GM23248 (cell line): ENCODE results near the gene SIDT2. TPM values are rescaled to one million over a fixed set of nuclear protein-coding genes. Genes with fewer than 3 reads are reported as not detected.

ENCODE experiments used
- DNase-seq: peaks from one replicate; pipeline ENCODE4 v3.0.0-alpha.2; 2015
- H2AFZ ChIP-seq: fragments of 200-600 bp; sonication (generic); 2 replicates; pipeline ENCODE4 v1.6.1; 2016; ENCODE audit warnings: antibody characterized with exemption
- H3F3A ChIP-seq: fragments of 200-600 bp; sonication (generic); 2 replicates; pipeline ENCODE4 v1.6.1; 2016; ENCODE audit warnings: mild to moderate bottlenecking, antibody characterized with exemption, mixed run types; ENCODE audit not compliant: insufficient read depth
- H3K27ac ChIP-seq: fragments of 200-600 bp; sonication (generic); 2 replicates; pipeline ENCODE4 v1.5.1; 2016; ENCODE audit warnings: mild to moderate bottlenecking
- H3K27me3 ChIP-seq: fragments of 200-600 bp; sonication (generic); replicated peaks from 2 replicates; pipeline ENCODE4 v1.6.1; 2016; ENCODE audit warnings: mild to moderate bottlenecking; ENCODE audit not compliant: insufficient read depth
- H3K36me3 ChIP-seq: fragments of 200-600 bp; sonication (generic); 2 replicates; pipeline ENCODE4 v1.6.1; 2016; ENCODE audit warnings: low read depth, mild to moderate bottlenecking
- H3K4me1 ChIP-seq: fragments of 200-600 bp; sonication (generic); 2 replicates; pipeline ENCODE4 v1.6.1; 2016; ENCODE audit warnings: mild to moderate bottlenecking; ENCODE audit not compliant: insufficient read depth
- H3K4me2 ChIP-seq: fragments of 200-600 bp; sonication (generic); one replicate; pipeline ENCODE4 v1.6.1; 2016; ENCODE audit warnings: mild to moderate bottlenecking; ENCODE audit not compliant: unreplicated experiment
- H3K4me3 ChIP-seq: fragments of 200-600 bp; sonication (generic); 2 replicates; pipeline ENCODE4 v1.5.1; 2016; ENCODE audit warnings: mild to moderate bottlenecking
- H3K79me2 ChIP-seq: fragments of 200-600 bp; sonication (generic); 2 replicates; pipeline ENCODE4 v1.6.1; 2016; ENCODE audit warnings: mild to moderate bottlenecking; ENCODE audit not compliant: insufficient read depth
- H3K9ac ChIP-seq: fragments of 200-600 bp; sonication (generic); 2 replicates; pipeline ENCODE4 v1.6.1; 2016; ENCODE audit warnings: mild to moderate bottlenecking
- H3K9me2 ChIP-seq: fragments of 200-600 bp; sonication (generic); 2 replicates; pipeline ENCODE4 v1.6.1; 2016; ENCODE audit warnings: mixed run types, mild to moderate bottlenecking, moderate library complexity; ENCODE audit not compliant: insufficient read depth
- H3K9me3 ChIP-seq: fragments of 200-600 bp; sonication (generic); one replicate; pipeline ENCODE4 v1.6.1; 2017; ENCODE audit warnings: low read depth
- H4K20me1 ChIP-seq: fragments of 200-600 bp; sonication (generic); 2 replicates; pipeline ENCODE4 v1.6.0; 2016; ENCODE audit not compliant: insufficient read depth
- EZH2 ChIP-seq: fragments of 200-600 bp; sonication (generic); IDR thresholded peaks from 2 replicates; pipeline ENCODE4 v1.6.1; 2018; ENCODE audit warnings: antibody characterized with exemption, mild to moderate bottlenecking; ENCODE audit not compliant: insufficient read depth, poor library complexity, severe bottlenecking
- EZH2phosphoT487 ChIP-seq: fragments of 200-600 bp; sonication (generic); IDR thresholded peaks from 2 replicates; pipeline ENCODE4 v1.6.1; 2018; ENCODE audit warnings: antibody characterized with exemption, moderate library complexity, mild to moderate bottlenecking, low read depth; ENCODE audit not compliant: insufficient read depth
- WGBS, 2 experiments: methylation state at CpG; one replicate each; pipeline ENCODE4 v1.1.6; 2015 to 2017; ENCODE audit warnings: low lambda C conversion rate in 2 of 2, low coverage in 1 of 2; ENCODE audit errors: missing lambda C conversion rate in 2 of 2; 5-methylcytosine and 5-hydroxymethylcytosine counted together
- in situ Hi-C: fragments of 300-500 bp; cut with MboI; formaldehyde crosslinking; loops from 2 replicates; pipeline ENCODE4 v1.15.0; 2020
- polyA plus RNA-seq: library from polyadenylated mRNA; unstranded; fragments of >200 nt; fragmentation: Nextera tagmentation; extraction: Ambion mirVana; gene quantifications from 2 replicates; pipeline ENCODE4 v1.2.1, GENCODE V29; 2016
- total RNA-seq: library from RNA; depleted of rRNA; stranded (reverse); fragments of >200 nt; shearing (Covaris generic); gene quantifications from 2 replicates; pipeline ENCODE4 v1.2.3, GENCODE V29; 2014

SIDT2 gene
- total and polyA plus RNA-seq, 2 experiments from 2014 or later, result 13.1 to 15.7 TPM

- Histone ChIP-seq H3K27me3 (no peaks in the 10 kb centered on the region), H3F3A (peaks cover 5% of the 10 kb centered on the region; the same call in 1 of the 2 replicates), H3K79me2 (no peaks in the 10 kb centered on the region), H2AFZ (no peak overlapping the region), H3K36me3 (peaks cover 48% of the 10 kb centered on the region; the same call in 1 of the 2 replicates), H3K9ac (no peak overlapping the region), H3K4me1 (0 out of 2 replicates have a peak, but pooled peaks cover 6% of the 10 kb centered on the region), H4K20me1 (no peaks in the 10 kb centered on the region), H3K9me2 (no peaks in the 10 kb centered on the region), H3K4me2 (no peak overlapping the region), H3K4me3 (no peak overlapping the region), H3K27ac (no peak overlapping the region), H3K9me3 (no peaks in the 10 kb centered on the region)
- WGBS, 2 experiments, result 97 to 98% methylated on average over 8 of the region's 8 CpGs
- DNase-seq, result no peak
- TF ChIP-seq EZH2phosphoT487 (no peak), EZH2 (no peak)
- in situ Hi-C loops, result no loop called here
These were observed 40.9 kb downstream of the SIDT2 start for GRCh38 chr11:117219455-117219854.

GRCh38 chr11:117219995-117220394, 41.5 kb downstream of the SIDT2 start:
- H3K4me2 ChIP-seq, result no peak overlapping the region
- no peaks in the 10 kb centered on the region for H3K79me2 ChIP-seq
- 98 to 99% methylated on average over 4 of the region's 4 CpGs for WGBS, 2 experiments
- in situ Hi-C loops, result no loop called here
- H4K20me1 ChIP-seq, result no peaks in the 10 kb centered on the region
- H2AFZ ChIP-seq, result no peak overlapping the region
- H3K4me1 ChIP-seq, result 0 out of 2 replicates have a peak, but pooled peaks cover 6% of the 10 kb centered on the region
- H3F3A ChIP-seq, result peaks cover 5% of the 10 kb centered on the region; the same call in 1 of the 2 replicates
- H3K36me3 ChIP-seq, result peaks cover 42% of the 10 kb centered on the region; the same call in 1 of the 2 replicates
- H3K9ac ChIP-seq, result no peak overlapping the region
- TF ChIP-seq EZH2phosphoT487, result no peak
- no peak for TF ChIP-seq EZH2
- H3K9me3 ChIP-seq, result no peaks in the 10 kb centered on the region
- no peaks in the 10 kb centered on the region for H3K9me2 ChIP-seq
- no peak for DNase-seq
- H3K27ac ChIP-seq, result no peak overlapping the region
- no peak overlapping the region for H3K4me3 ChIP-seq
- no peaks in the 10 kb centered on the region for H3K27me3 ChIP-seq

- H3K9ac ChIP-seq, result no peak overlapping the region
- H3K27me3 ChIP-seq, result no peaks in the 10 kb centered on the region
- no peak for TF ChIP-seq EZH2
- no peak for TF ChIP-seq EZH2phosphoT487
- no peak overlapping the region for H3K27ac ChIP-seq
- no peak for DNase-seq
- in situ Hi-C loops, result no loop called here
- no peak overlapping the region for H2AFZ ChIP-seq
- 0 out of 2 replicates have a peak, but pooled peaks cover 6% of the 10 kb centered on the region for H3K4me1 ChIP-seq
- H3K79me2 ChIP-seq, result no peaks in the 10 kb centered on the region
- H4K20me1 ChIP-seq, result no peaks in the 10 kb centered on the region
- H3K9me2 ChIP-seq, result no peaks in the 10 kb centered on the region
- H3K4me3 ChIP-seq, result no peak overlapping the region
- peaks cover 44% of the 10 kb centered on the region; the same call in 1 of the 2 replicates for H3K36me3 ChIP-seq
- no peaks in the 10 kb centered on the region for H3K9me3 ChIP-seq
- no peak overlapping the region for H3K4me2 ChIP-seq
- peaks cover 5% of the 10 kb centered on the region; the same call in 1 of the 2 replicates for H3F3A ChIP-seq
- 78 to 81% methylated on average over 9 of the region's 9 CpGs for WGBS, 2 experiments
These were observed 42.0 kb downstream of the SIDT2 start for GRCh38 chr11:117220568-117220967.

- 83 to 90% methylated on average over 7 of the region's 7 CpGs for WGBS, 2 experiments
These were observed 42.6 kb downstream of the SIDT2 start for GRCh38 chr11:117220999-117221774.

More at GRCh38 chr11:117220999-117221774, 42.6 kb downstream of the SIDT2 start:
- peaks cover 5% of the 10 kb centered on the region; the same call in 1 of the 2 replicates for H3F3A ChIP-seq
- H3K36me3 ChIP-seq, result peaks cover 50% of the 10 kb centered on the region; the same call in 1 of the 2 replicates
- H3K4me1 ChIP-seq, result 0 out of 2 replicates have a peak, but pooled peaks cover 6% of the 10 kb centered on the region
- H3K4me3 ChIP-seq, result no peak overlapping the region
- H3K27ac ChIP-seq, result no peak overlapping the region
- H3K4me2 ChIP-seq, result no peak overlapping the region
- no peak overlapping the region for H2AFZ ChIP-seq
- H3K9ac ChIP-seq, result no peak overlapping the region
- TF ChIP-seq EZH2phosphoT487 (no peak), EZH2 (no peak)
- no peak for DNase-seq
- H3K79me2 ChIP-seq, result no peaks in the 10 kb centered on the region
- no peaks in the 10 kb centered on the region for H3K9me3 ChIP-seq
- in situ Hi-C loops, result no loop called here
- H3K27me3 ChIP-seq, result no peaks in the 10 kb centered on the region
- no peaks in the 10 kb centered on the region for H3K9me2 ChIP-seq
- H4K20me1 ChIP-seq, result no peaks in the 10 kb centered on the region
